GM12865 (cell line): ENCODE data around the gene PPP4R2.

Source experiments
- DNase-seq: peaks from one replicate; pipeline ENCODE4 v3.0.0; 2010; ENCODE audit warnings: low read depth
- H3K4me3 ChIP-seq: 2 replicates; pipeline ENCODE4 v1.5.1; 2011; ENCODE audit warnings: mild to moderate bottlenecking, low read depth, low read length, control low read depth
- TF ChIP-seq, protein P1 (sequence below): IDR thresholded peaks from 2 replicates; pipeline ENCODE4 v1.5.1; 2011; ENCODE audit warnings: low read length, control low read depth, low read depth, inconsistent platforms; ENCODE audit not compliant: insufficient read depth; ENCODE audit errors: missing control alignments

The PPP4R2 gene, protein sequence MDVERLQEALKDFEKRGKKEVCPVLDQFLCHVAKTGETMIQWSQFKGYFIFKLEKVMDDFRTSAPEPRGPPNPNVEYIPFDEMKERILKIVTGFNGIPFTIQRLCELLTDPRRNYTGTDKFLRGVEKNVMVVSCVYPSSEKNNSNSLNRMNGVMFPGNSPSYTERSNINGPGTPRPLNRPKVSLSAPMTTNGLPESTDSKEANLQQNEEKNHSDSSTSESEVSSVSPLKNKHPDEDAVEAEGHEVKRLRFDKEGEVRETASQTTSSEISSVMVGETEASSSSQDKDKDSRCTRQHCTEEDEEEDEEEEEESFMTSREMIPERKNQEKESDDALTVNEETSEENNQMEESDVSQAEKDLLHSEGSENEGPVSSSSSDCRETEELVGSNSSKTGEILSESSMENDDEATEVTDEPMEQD

GRCh38 chr3:72996473-72997333, at the start of gene PPP4R2:
Gene PPP4R2, plus strand, starts transcription at chr3:72996811. Its CDS starts 227 bp downstream, at chr3:72997038.
- DNase-seq = peak; percentile 95

GRCh38 chr3:72947715-72948490, 48.7 kb upstream of the PPP4R2 start:
- H3K4me3 ChIP-seq = no peak overlapping the region
- TF ChIP-seq, protein P1, sequence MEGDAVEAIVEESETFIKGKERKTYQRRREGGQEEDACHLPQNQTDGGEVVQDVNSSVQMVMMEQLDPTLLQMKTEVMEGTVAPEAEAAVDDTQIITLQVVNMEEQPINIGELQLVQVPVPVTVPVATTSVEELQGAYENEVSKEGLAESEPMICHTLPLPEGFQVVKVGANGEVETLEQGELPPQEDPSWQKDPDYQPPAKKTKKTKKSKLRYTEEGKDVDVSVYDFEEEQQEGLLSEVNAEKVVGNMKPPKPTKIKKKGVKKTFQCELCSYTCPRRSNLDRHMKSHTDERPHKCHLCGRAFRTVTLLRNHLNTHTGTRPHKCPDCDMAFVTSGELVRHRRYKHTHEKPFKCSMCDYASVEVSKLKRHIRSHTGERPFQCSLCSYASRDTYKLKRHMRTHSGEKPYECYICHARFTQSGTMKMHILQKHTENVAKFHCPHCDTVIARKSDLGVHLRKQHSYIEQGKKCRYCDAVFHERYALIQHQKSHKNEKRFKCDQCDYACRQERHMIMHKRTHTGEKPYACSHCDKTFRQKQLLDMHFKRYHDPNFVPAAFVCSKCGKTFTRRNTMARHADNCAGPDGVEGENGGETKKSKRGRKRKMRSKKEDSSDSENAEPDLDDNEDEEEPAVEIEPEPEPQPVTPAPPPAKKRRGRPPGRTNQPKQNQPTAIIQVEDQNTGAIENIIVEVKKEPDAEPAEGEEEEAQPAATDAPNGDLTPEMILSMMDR = no peak
- no peak for DNase-seq

More at GRCh38 chr3:72996473-72997333, at the start of gene PPP4R2:
- TF ChIP-seq, protein P1 = no peak
- H3K4me3 ChIP-seq = peak within 1 kb of the TSS; percentile 98

DNA sequence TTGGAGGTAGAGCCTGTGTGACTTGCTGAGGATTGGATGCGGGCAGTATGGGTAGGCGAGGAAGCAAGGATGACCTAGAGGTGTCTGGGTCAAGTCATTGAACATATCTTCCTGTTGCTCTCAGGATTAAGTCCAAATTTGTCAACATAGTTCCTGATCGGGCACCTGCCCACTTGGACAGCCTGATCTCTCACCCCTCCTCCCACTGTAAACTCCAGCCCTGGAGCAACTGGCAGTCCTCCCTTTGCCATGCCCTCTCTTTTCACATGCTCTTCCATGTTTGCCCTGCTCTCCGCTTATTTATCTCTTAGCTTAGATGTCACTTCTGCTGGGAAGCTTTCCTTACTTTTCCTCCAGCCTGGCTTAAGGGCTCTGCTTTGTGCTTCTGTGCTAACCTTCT, 47.6 kb upstream of the PPP4R2 start:
- H3K4me3 ChIP-seq = no peak overlapping the region
- no peak for DNase-seq
- TF ChIP-seq, protein P1 = no peak

DNA sequence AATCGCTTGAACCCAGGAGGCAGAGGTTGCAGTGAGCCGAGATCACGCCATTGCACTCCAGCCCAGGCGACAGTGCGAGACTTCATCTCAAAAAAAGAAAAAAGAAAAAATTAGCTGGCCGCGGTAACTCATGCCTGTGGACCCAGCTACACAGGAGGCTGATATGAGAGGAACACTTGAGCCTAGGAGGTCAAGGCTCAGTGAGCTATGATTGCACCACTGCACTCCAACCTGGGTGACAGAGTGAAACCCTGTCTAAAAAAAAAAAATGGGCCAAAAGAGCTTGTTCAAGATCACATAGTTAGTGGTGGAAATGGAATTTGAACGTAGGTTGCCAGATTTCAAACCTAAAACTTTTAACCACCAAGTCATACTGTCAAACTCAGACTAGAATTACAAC, 46.2 kb upstream of the PPP4R2 start:
- H3K4me3 ChIP-seq = no peak overlapping the region
- DNase-seq = no peak
- TF ChIP-seq, protein P1 = no peak

GRCh38 chr3:72950801-72951200, 45.8 kb upstream of the PPP4R2 start:
- H3K4me3 ChIP-seq = no peak overlapping the region
- TF ChIP-seq, protein P1 = no peak
- DNase-seq = no peak

- TF ChIP-seq, protein P1 = no peak
- DNase-seq = peak; percentile 57
- no peak overlapping the region for H3K4me3 ChIP-seq
Observed at GRCh38 chr3:72951259-72951722, 45.3 kb upstream of the PPP4R2 start.
